Fibroblast of the aortic adventitia (primary cell): Measurements from ENCODE around the gene ATP6V1G2. TPM values are rescaled to one million over a fixed set of nuclear protein-coding genes. Genes with fewer than 3 reads are reported as not detected.

Experiments
- DNase-seq: peaks from one replicate; pipeline ENCODE4 v3.0.0-alpha.2; 2010; ENCODE audit warnings: low read depth
- H3K4me3 ChIP-seq: 2 replicates; pipeline ENCODE4 v1.5.1; 2011; ENCODE audit warnings: low read depth, mild to moderate bottlenecking, control low read depth, low read length, moderate library complexity
- total RNA-seq: library from RNA; depleted of rRNA; stranded (reverse); fragments of >200 nt; gene quantifications from 2 replicates; pipeline ENCODE4 v1.2.3, GENCODE V29; 2012; ENCODE audit warnings: low replicate concordance
- TF ChIP-seq, protein P1 (sequence below): IDR thresholded peaks from 2 replicates; pipeline ENCODE4 v1.5.1; 2011; ENCODE audit warnings: mild to moderate bottlenecking, low read length, control low read depth, inconsistent platforms; ENCODE audit not compliant: insufficient read depth

ATP6V1G2 gene
- total RNA-seq, 1 donor, result 3.8 TPM

GRCh38 chr6:31568537-31568961 is 22.1 kb upstream of the ATP6V1G2 start:
- DNase-seq, result no peak
- no peak overlapping the region for H3K4me3 ChIP-seq

DNA sequence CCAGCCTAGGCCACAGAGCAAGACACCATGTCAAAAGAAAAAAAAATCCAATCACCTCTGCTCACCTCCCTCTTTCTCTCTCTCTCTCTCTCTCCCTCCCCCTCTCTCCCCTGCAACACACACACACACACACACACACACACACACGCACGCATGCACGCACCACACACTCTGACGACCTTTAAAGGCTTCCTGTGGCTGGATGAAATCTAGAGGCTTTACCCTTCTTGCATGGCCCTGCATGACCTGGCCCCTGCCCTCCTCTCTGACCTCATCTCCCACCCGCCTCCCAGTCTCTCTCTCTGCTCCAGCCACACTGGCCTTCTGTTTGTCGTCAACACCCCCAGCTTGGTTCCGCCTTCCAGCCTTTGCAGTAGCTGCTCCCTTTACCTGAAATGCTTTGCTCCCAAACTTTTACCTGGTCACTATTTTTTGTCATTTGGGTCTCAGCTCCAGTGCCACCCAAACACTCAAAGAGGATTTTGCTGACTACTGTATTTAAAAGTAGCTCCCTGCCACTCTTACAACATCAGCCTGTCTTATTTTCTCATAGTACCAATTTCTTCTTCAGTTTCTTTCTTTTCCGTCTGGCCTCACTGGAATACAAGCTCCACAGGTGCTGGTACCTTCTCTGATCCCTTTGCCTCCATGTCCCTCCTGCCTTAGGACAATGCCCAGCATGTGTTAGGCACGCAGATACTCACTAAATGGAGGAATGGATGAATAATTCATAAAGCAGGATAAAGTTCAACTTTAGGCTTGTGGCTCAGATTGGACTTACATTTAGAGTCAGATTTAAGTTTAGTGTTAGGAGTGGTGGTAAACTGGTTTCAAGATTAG is 21.3 kb upstream of the ATP6V1G2 start:
- H3K4me3 ChIP-seq, result no peak overlapping the region
- TF ChIP-seq, protein P1, sequence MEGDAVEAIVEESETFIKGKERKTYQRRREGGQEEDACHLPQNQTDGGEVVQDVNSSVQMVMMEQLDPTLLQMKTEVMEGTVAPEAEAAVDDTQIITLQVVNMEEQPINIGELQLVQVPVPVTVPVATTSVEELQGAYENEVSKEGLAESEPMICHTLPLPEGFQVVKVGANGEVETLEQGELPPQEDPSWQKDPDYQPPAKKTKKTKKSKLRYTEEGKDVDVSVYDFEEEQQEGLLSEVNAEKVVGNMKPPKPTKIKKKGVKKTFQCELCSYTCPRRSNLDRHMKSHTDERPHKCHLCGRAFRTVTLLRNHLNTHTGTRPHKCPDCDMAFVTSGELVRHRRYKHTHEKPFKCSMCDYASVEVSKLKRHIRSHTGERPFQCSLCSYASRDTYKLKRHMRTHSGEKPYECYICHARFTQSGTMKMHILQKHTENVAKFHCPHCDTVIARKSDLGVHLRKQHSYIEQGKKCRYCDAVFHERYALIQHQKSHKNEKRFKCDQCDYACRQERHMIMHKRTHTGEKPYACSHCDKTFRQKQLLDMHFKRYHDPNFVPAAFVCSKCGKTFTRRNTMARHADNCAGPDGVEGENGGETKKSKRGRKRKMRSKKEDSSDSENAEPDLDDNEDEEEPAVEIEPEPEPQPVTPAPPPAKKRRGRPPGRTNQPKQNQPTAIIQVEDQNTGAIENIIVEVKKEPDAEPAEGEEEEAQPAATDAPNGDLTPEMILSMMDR, result no peak
- no peak for DNase-seq

More at GRCh38 chr6:31568537-31568961, 22.1 kb upstream of the ATP6V1G2 start:
- TF ChIP-seq, protein P1, result no peak

DNA sequence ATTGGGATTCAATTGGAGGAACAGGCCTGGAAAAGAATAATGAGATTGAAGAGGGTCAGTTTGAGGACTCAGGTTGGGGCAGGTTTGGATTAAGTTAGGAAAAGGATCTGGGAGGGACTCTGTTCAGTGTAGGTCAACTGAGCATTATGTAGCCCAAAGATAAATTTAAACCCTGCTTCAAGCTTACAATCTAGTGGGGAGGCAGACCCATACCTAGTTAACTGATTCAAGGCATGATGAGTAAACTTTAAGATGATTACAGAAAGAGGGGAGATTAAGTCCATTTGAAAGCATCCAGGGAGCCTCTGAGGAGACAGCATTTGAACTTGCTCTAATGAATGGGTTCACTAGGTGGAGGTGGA is 14.3 kb upstream of the ATP6V1G2 start:
- no peak for DNase-seq
- no peak overlapping the region for H3K4me3 ChIP-seq
- TF ChIP-seq, protein P1, result no peak

- no peak overlapping the region for H3K4me3 ChIP-seq
- peak; percentile 39 for DNase-seq
- TF ChIP-seq, protein P1, result no peak
Measured at GRCh38 chr6:31559958-31560696, 13.7 kb upstream of the ATP6V1G2 start.

GRCh38 chr6:31559606-31559957 is 13.2 kb upstream of the ATP6V1G2 start:
- TF ChIP-seq, protein P1, result no peak
- no peak for DNase-seq
- H3K4me3 ChIP-seq, result no peak overlapping the region

DNA sequence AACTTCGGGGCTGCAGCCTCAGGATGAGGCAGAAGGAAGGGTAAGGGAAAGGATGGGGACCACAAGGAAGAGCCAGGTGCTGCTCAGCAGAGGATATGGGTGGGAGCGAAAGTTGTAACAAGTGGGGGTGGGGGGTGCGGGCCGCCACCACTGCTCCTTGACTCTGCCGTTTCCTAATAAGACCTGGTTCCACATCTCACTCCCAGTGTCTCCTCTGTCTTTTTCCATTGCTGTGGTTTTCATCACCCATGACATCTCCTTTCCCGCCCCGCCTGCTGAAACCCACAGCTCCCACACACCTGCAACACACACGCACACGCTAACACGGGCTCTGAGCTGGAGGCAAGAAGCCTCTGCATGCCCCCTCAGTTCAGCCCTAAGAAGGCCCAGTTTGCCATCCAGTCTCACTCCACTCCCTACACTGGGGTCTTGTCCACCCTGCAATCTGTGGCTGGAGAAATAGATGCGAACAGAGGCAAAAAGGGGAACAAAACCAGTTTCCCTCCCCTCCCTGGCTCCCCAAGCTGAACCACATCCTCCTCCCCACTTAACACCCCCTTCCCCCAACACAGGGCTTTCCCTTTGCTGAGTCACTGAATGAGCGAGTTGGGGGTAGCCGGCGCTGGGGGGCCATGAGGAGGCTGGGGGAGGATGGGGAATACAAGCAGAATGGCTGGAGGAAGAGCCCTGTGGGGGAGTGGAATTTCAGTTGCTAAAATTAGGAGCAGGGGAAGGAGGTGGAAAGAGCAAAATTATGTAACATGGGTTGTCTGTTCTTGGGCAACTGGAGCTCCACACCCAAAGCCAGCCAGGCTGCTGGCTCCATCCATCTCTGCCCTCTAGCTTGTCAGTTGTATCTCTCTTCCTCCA is 12.5 kb upstream of the ATP6V1G2 start:
- DNase-seq, result peak; percentile 17
- TF ChIP-seq, protein P1, result no peak

More for the DNA sequence above, 12.5 kb upstream of the ATP6V1G2 start:
- no peak overlapping the region for H3K4me3 ChIP-seq
